Measurements from ENCODE around the gene COX7B2.

DNA sequence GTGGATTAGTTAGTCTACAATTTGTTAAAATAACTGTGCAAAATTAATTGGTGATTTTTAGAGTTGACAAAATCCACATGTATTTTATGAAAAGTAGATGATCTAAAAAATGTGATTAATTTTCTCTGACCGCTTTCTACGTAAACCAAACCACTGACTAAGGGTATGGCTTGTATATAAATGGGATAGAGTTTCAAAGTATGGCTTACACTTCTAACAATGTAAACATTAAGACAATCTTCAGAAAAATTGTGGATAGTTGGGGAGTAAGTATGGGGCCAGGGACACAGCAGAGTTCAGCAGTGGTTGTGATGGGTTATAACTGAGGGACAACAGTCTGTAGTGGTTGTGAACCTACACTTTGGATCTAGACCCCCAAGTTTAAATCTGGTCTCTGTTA is 44.5 kb upstream of the COX7B2 start:
- TF ChIP-seq, protein P1, sequence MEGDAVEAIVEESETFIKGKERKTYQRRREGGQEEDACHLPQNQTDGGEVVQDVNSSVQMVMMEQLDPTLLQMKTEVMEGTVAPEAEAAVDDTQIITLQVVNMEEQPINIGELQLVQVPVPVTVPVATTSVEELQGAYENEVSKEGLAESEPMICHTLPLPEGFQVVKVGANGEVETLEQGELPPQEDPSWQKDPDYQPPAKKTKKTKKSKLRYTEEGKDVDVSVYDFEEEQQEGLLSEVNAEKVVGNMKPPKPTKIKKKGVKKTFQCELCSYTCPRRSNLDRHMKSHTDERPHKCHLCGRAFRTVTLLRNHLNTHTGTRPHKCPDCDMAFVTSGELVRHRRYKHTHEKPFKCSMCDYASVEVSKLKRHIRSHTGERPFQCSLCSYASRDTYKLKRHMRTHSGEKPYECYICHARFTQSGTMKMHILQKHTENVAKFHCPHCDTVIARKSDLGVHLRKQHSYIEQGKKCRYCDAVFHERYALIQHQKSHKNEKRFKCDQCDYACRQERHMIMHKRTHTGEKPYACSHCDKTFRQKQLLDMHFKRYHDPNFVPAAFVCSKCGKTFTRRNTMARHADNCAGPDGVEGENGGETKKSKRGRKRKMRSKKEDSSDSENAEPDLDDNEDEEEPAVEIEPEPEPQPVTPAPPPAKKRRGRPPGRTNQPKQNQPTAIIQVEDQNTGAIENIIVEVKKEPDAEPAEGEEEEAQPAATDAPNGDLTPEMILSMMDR (IDR thresholded peaks at IDR 0.05 in 2 of 3, conservative IDR thresholded peaks at IDR 0.05 in 1 of 3; ENCODE audit: borderline replicate concordance in 1 of 3, insufficient read depth in 1 of 3, low read depth in 2 of 3, low read length in 2 of 3) = no peak
- TF ChIP-seq YY1 (IDR thresholded peaks at IDR 0.05; ENCODE audit: extremely low read depth, insufficient replicate concordance, low read depth, low read length) (no peak), EGR1 (IDR thresholded peaks at IDR 0.05; ENCODE audit: low read depth) (no peak), SP1 (IDR thresholded peaks at IDR 0.05; ENCODE audit: low read depth) (no peak), ZFX (IDR thresholded peaks at IDR 0.05) (no peak)
- TF ChIP-seq, protein P2, sequence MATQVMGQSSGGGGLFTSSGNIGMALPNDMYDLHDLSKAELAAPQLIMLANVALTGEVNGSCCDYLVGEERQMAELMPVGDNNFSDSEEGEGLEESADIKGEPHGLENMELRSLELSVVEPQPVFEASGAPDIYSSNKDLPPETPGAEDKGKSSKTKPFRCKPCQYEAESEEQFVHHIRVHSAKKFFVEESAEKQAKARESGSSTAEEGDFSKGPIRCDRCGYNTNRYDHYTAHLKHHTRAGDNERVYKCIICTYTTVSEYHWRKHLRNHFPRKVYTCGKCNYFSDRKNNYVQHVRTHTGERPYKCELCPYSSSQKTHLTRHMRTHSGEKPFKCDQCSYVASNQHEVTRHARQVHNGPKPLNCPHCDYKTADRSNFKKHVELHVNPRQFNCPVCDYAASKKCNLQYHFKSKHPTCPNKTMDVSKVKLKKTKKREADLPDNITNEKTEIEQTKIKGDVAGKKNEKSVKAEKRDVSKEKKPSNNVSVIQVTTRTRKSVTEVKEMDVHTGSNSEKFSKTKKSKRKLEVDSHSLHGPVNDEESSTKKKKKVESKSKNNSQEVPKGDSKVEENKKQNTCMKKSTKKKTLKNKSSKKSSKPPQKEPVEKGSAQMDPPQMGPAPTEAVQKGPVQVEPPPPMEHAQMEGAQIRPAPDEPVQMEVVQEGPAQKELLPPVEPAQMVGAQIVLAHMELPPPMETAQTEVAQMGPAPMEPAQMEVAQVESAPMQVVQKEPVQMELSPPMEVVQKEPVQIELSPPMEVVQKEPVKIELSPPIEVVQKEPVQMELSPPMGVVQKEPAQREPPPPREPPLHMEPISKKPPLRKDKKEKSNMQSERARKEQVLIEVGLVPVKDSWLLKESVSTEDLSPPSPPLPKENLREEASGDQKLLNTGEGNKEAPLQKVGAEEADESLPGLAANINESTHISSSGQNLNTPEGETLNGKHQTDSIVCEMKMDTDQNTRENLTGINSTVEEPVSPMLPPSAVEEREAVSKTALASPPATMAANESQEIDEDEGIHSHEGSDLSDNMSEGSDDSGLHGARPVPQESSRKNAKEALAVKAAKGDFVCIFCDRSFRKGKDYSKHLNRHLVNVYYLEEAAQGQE (IDR thresholded peaks at IDR 0.05; ENCODE audit: low read depth) = no peak

All from HCT116 (cell line).